ENCODE results near the gene SNAPC4.
"Not testable (repeated sequence)": the region's sequence is repeated elsewhere in the genome, so short reads cannot be mapped to it uniquely, and the experiment has no call there.

Gene SNAPC4

GRCh38 chr9:136407911-136408310 lies 7.9 kb upstream of the SNAPC4 start:
- DNase-seq (ENCODE audit: low spot score): no peak

- not testable (repeated sequence) for DNase-seq (ENCODE audit: low spot score)
These were observed 7.1 kb upstream of the SNAPC4 start for GRCh38 chr9:136407061-136407460.

- not testable (repeated sequence) for DNase-seq (ENCODE audit: low spot score)
These were observed 5.9 kb upstream of the SNAPC4 start for GRCh38 chr9:136405904-136406303.

- no peak for DNase-seq (ENCODE audit: low spot score)
These were observed 5.5 kb upstream of the SNAPC4 start for GRCh38 chr9:136405481-136405880.

GRCh38 chr9:136404801-136405136 lies 4.8 kb upstream of the SNAPC4 start:
- DNase-seq (ENCODE audit: low spot score): no peak

- no peak for DNase-seq (ENCODE audit: low spot score)
These were observed 4.2 kb upstream of the SNAPC4 start for GRCh38 chr9:136403915-136404800.

GRCh38 chr9:136403538-136403914 lies 3.6 kb upstream of the SNAPC4 start:
- peak; percentile 24 for DNase-seq (ENCODE audit: low spot score)

- no peak for DNase-seq (ENCODE audit: low spot score)
These were observed 2.1 kb upstream of the SNAPC4 start for GRCh38 chr9:136402067-136402466.

- no peak for DNase-seq (ENCODE audit: low spot score)
These were observed 1.4 kb upstream of the SNAPC4 start for GRCh38 chr9:136401173-136401922.

- DNase-seq (ENCODE audit: low spot score): peak; percentile 56
These were observed 563 bp downstream of the SNAPC4 start for GRCh38 chr9:136399176-136400037.

GRCh38 chr9:136398286-136398685 lies 1.7 kb downstream of the SNAPC4 start:
- no peak for DNase-seq (ENCODE audit: low spot score)

- DNase-seq (ENCODE audit: low spot score): no peak
These were observed 2.3 kb downstream of the SNAPC4 start for GRCh38 chr9:136397643-136398042.

- DNase-seq (ENCODE audit: low spot score): no peak
These were observed 3.8 kb downstream of the SNAPC4 start for GRCh38 chr9:136396219-136396515.

- no peak for DNase-seq (ENCODE audit: low spot score)
These were observed 4.4 kb downstream of the SNAPC4 start for GRCh38 chr9:136395345-136396218.

- no peak for DNase-seq (ENCODE audit: low spot score)
These were observed 5.0 kb downstream of the SNAPC4 start for GRCh38 chr9:136395020-136395340.

- DNase-seq (ENCODE audit: low spot score): no peak
These were observed 5.5 kb downstream of the SNAPC4 start for GRCh38 chr9:136394312-136395019.

- DNase-seq (ENCODE audit: low spot score): no peak
These were observed 6.4 kb downstream of the SNAPC4 start for GRCh38 chr9:136393531-136393930.

GRCh38 chr9:136392538-136393449 lies 7.2 kb downstream of the SNAPC4 start:
- DNase-seq (ENCODE audit: low spot score): no peak

- no peak for DNase-seq (ENCODE audit: low spot score)
These were observed 8.0 kb downstream of the SNAPC4 start for GRCh38 chr9:136391737-136392537.
